GM21528 (cell line): ENCODE measurements around the gene ZFYVE19.

Experiments used
- ATAC-seq: cut with Tn5 transposase; IDR thresholded peaks from one replicate; pipeline ENCODE4 v1.9.1; 2021; ENCODE audit warnings: mild to moderate bottlenecking, moderate library complexity; ENCODE audit not compliant: unreplicated experiment, low FRiP score

The ZFYVE19 gene

GRCh38 chr15:40807028-40807887 is at the start of gene ZFYVE19, which contains the start of gene DNAJC17:
Gene ZFYVE19 (plus strand): TSS chr15:40807089. CDS start chr15:40807590, 501 bp downstream.
Gene DNAJC17 (minus strand): TSS chr15:40807473. CDS start chr15:40807446, 27 bp downstream.
- ATAC-seq: peak; percentile 94

- ATAC-seq: no peak
These were observed 46.9 kb upstream of the ZFYVE19 start for GRCh38 chr15:40759961-40760360.

- peak; percentile 3 for ATAC-seq
These were observed 43.7 kb upstream of the ZFYVE19 start for GRCh38 chr15:40762919-40763800.

- peak; percentile 43 for ATAC-seq
These were observed 42.9 kb upstream of the ZFYVE19 start, which contains the start of gene GCHFR for GRCh38 chr15:40763801-40764628. Gene GCHFR (plus strand): TSS chr15:40764068. CDS start chr15:40764181, 113 bp downstream.

- no peak for ATAC-seq
These were observed 42.2 kb upstream of the ZFYVE19 start for GRCh38 chr15:40764629-40765103.

GRCh38 chr15:40766194-40766815 is 40.6 kb upstream of the ZFYVE19 start:
- ATAC-seq: no peak

- no peak for ATAC-seq
These were observed 39.7 kb upstream of the ZFYVE19 start for GRCh38 chr15:40766906-40767837.

GRCh38 chr15:40767838-40768500 is 38.9 kb upstream of the ZFYVE19 start:
- no peak for ATAC-seq

GRCh38 chr15:40768521-40769273 is 38.2 kb upstream of the ZFYVE19 start:
- ATAC-seq: no peak

- ATAC-seq: no peak
These were observed 37.4 kb upstream of the ZFYVE19 start, which contains the start of gene C15orf62 for GRCh38 chr15:40769274-40770146. Gene C15orf62 (plus strand): TSS chr15:40769980. CDS start chr15:40770496, 516 bp downstream.

- no peak for ATAC-seq
These were observed 36.7 kb upstream of the ZFYVE19 start for GRCh38 chr15:40770147-40770721.

- ATAC-seq: no peak
These were observed 35.6 kb upstream of the ZFYVE19 start for GRCh38 chr15:40771242-40771641.

GRCh38 chr15:40772014-40772413 is 34.9 kb upstream of the ZFYVE19 start:
- no peak for ATAC-seq

- ATAC-seq: no peak
These were observed 33.4 kb upstream of the ZFYVE19 start for GRCh38 chr15:40773496-40773895.

- ATAC-seq: no peak
These were observed 33.0 kb upstream of the ZFYVE19 start for GRCh38 chr15:40773902-40774301.

GRCh38 chr15:40775007-40775406 is 31.9 kb upstream of the ZFYVE19 start:
- ATAC-seq: no peak
